Measurements from ENCODE around the gene PBLD. TPM values are rescaled to one million over a fixed set of nuclear protein-coding genes. Genes with fewer than 3 reads are reported as not detected.
A peak's percentile ranks its signal among the peaks of the same experiment; 100 is the strongest.

The PBLD gene
- polyA plus RNA-seq, 1 donor: 293 TPM

GRCh38 chr10:68303849-68304412 is 28.8 kb downstream of the PBLD start:
- Histone ChIP-seq H3K4me1 (ENCODE audit: control insufficient read depth, insufficient read depth, low read length) (peaks cover 6% of the 10 kb centered on the region), H3K4me3 (ENCODE audit: low read length) (peak overlapping the region; percentile 23), H3K9me3 (ENCODE audit: control insufficient read depth, low read depth, low read length) (no peaks in the 10 kb centered on the region), H3K27ac (ENCODE audit: low read length) (peak overlapping the region; percentile 33), H3K27me3 (ENCODE audit: control insufficient read depth, insufficient read depth, low read length) (no peaks in the 10 kb centered on the region), H3K36me3 (ENCODE audit: control insufficient read depth, insufficient read depth, low read length) (peaks cover 11% of the 10 kb centered on the region)
- peak in 1 of 2 donors; percentile 65 for DNase-seq
- 80% methylated on average over 1 of the region's 7 CpGs for WGBS (ENCODE audit: insufficient coverage, low lambda C conversion rate)

GRCh38 chr10:68302871-68303270 is 29.9 kb downstream of the PBLD start:
- no CpG with 5 or more reads among the region's 5 CpGs for WGBS (ENCODE audit: insufficient coverage, low lambda C conversion rate)
- Histone ChIP-seq H3K4me1 (ENCODE audit: control insufficient read depth, insufficient read depth, low read length) (peaks cover 6% of the 10 kb centered on the region), H3K36me3 (ENCODE audit: control insufficient read depth, insufficient read depth, low read length) (peaks cover 11% of the 10 kb centered on the region), H3K4me3 (ENCODE audit: low read length) (no peak overlapping the region), H3K27me3 (ENCODE audit: control insufficient read depth, insufficient read depth, low read length) (no peaks in the 10 kb centered on the region), H3K9me3 (ENCODE audit: control insufficient read depth, low read depth, low read length) (no peaks in the 10 kb centered on the region), H3K27ac (ENCODE audit: low read length) (no peak overlapping the region)
- no peak for DNase-seq

- no peaks in the 10 kb centered on the region for H3K9me3 ChIP-seq (ENCODE audit: control insufficient read depth, low read depth, low read length)
- WGBS (ENCODE audit: insufficient coverage, low lambda C conversion rate): no CpG with 5 or more reads among the region's 2 CpGs
- H3K27ac ChIP-seq (ENCODE audit: low read length): no peak overlapping the region
- no peak overlapping the region for H3K4me3 ChIP-seq (ENCODE audit: low read length)
- no peak for DNase-seq
- peaks cover 6% of the 10 kb centered on the region for H3K4me1 ChIP-seq (ENCODE audit: control insufficient read depth, insufficient read depth, low read length)
- no peaks in the 10 kb centered on the region for H3K27me3 ChIP-seq (ENCODE audit: control insufficient read depth, insufficient read depth, low read length)
- H3K36me3 ChIP-seq (ENCODE audit: control insufficient read depth, insufficient read depth, low read length): peaks cover 11% of the 10 kb centered on the region
These were observed 30.3 kb downstream of the PBLD start for GRCh38 chr10:68302503-68302823.

DNA sequence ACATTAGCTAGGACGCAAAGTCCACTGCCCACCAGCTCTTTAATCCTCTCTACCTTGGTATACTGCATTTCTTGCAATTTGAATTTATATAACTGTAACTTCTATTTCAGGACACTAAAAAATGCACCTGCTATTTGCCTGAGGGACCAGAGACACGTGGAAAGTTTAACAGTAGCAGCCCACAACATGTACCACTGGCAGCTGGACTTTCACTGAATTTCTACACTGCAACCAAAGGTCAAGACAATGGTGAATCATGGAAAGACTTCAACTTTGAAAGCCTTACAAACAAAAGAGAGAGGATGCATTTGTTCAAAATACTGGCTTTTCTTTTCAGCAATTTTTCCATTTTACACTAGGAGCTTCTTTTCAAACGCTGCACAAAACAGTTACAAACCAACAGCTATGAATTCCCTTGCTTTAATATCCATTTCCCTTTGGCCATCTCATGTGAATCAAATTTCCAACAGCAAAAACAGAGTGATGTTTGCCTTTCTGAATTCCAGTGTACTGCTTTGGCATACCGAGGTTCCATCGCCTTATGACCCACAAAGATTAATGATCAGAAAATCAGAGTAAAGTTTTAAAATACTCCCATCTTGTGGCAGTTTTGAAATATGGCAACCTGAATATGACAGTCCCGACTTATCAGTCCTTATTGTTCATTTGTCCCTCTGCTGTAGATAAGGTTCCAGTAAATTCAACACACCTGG is 30.8 kb downstream of the PBLD start:
- WGBS (ENCODE audit: insufficient coverage, low lambda C conversion rate): 72% methylated on average over 3 of the region's 6 CpGs
- Histone ChIP-seq H3K4me3 (ENCODE audit: low read length) (no peak overlapping the region), H3K27me3 (ENCODE audit: control insufficient read depth, insufficient read depth, low read length) (no peaks in the 10 kb centered on the region), H3K27ac (ENCODE audit: low read length) (no peak overlapping the region), H3K36me3 (ENCODE audit: control insufficient read depth, insufficient read depth, low read length) (peaks cover 16% of the 10 kb centered on the region), H3K4me1 (ENCODE audit: control insufficient read depth, insufficient read depth, low read length) (peaks cover 11% of the 10 kb centered on the region), H3K9me3 (ENCODE audit: control insufficient read depth, low read depth, low read length) (no peaks in the 10 kb centered on the region)
- DNase-seq: peak in 1 of 2 donors; percentile 47

DNA sequence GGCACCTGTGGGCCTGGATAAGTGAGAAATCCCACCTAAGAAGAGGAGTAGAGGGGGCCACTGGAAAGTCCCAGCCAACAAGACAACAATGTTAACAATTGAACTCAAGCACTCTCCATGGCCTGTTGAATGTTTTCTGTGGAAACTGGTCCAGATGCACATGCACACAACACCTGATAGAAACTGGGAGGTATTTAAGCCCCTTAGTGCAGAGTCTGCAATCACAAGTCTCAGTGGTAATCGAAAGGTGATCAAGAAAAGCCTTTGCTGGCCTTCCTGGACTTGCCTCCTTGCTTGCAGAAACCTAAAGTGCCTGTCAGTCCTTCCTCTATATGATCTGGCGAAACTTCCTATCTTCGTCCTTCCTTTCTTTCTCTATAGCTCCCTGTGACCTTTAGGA is 31.4 kb downstream of the PBLD start:
- Histone ChIP-seq H3K4me1 (ENCODE audit: control insufficient read depth, insufficient read depth, low read length) (peaks cover 11% of the 10 kb centered on the region), H3K27ac (ENCODE audit: low read length) (no peak overlapping the region), H3K9me3 (ENCODE audit: control insufficient read depth, low read depth, low read length) (no peaks in the 10 kb centered on the region), H3K36me3 (ENCODE audit: control insufficient read depth, insufficient read depth, low read length) (peaks cover 20% of the 10 kb centered on the region), H3K4me3 (ENCODE audit: low read length) (no peak overlapping the region), H3K27me3 (ENCODE audit: control insufficient read depth, insufficient read depth, low read length) (no peaks in the 10 kb centered on the region)
- 100% methylated on average over 2 of the region's 3 CpGs for WGBS (ENCODE audit: insufficient coverage, low lambda C conversion rate)
- no peak for DNase-seq

DNA sequence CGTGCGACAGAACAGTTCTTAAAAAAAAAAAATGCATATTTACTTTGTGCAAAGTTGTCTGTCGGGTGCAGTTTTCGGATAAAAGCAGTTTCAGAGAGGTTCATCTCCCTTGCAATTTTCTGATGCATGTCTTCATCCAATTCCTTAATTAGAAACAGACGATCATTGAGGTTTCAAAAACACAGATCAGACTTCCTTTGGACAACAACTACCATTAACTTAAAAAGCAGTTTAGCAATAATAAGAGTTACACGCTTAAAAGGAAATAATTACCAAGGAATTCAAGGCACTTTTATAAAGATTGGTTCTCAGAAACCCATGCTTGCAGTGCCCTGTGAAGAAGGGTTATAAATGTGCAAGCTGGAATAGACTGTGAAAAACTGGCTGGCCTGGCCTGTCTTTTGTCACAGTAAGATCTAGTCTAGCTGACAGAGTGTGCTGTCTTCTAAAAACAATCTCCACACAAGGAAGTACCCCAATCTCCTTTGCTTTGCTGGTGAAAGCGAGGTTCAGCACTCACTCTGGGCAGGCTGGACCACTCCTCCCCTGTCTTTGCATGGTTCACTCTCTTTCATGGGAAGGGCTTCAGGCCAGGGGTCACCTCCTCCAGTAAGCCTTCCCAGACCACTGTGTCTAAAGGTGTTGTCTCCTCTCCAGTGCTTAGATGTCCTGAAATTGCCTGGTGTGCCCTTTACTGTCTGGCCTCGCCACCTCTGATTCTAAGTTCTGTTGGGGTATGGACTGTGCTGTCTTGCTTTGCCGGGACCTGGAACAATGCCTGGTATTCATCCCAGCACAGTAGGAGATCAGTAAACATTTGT is 35.7 kb downstream of the PBLD start:
- Histone ChIP-seq H3K27ac (ENCODE audit: low read length) (no peak overlapping the region), H3K27me3 (ENCODE audit: control insufficient read depth, insufficient read depth, low read length) (no peaks in the 10 kb centered on the region), H3K36me3 (ENCODE audit: control insufficient read depth, insufficient read depth, low read length) (peaks cover 51% of the 10 kb centered on the region), H3K9me3 (ENCODE audit: control insufficient read depth, low read depth, low read length) (no peaks in the 10 kb centered on the region), H3K4me1 (ENCODE audit: control insufficient read depth, insufficient read depth, low read length) (peaks cover 11% of the 10 kb centered on the region), H3K4me3 (ENCODE audit: low read length) (no peak overlapping the region)
- WGBS (ENCODE audit: insufficient coverage, low lambda C conversion rate): 40% methylated on average over 1 of the region's 9 CpGs
- DNase-seq: no peak

DNA sequence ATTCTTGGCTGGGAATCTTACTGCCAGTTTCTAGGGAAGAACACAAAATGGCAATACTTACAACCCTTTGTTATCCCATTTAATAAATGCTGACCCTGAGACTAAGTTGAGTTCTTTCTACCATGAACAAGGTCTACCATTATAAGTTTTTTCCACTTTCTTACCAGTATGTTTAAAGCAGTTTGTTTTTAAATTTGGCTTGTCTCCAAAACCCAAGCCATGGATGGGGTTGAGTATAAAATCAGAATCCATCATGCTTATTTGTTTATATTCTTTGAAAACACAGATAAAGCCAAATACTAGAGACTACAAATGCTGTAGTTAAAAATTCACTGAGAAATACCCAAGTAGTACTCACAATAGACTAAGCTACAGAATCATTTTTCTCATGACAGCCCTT is 42.0 kb downstream of the PBLD start:
- Histone ChIP-seq H3K9me3 (ENCODE audit: control insufficient read depth, low read depth, low read length) (no peaks in the 10 kb centered on the region), H3K27me3 (ENCODE audit: control insufficient read depth, insufficient read depth, low read length) (no peaks in the 10 kb centered on the region), H3K36me3 (ENCODE audit: control insufficient read depth, insufficient read depth, low read length) (peaks cover 80% of the 10 kb centered on the region), H3K27ac (ENCODE audit: low read length) (no peak overlapping the region), H3K4me1 (ENCODE audit: control insufficient read depth, insufficient read depth, low read length) (no peaks in the 10 kb centered on the region), H3K4me3 (ENCODE audit: low read length) (no peak overlapping the region)
- no peak for DNase-seq

DNA sequence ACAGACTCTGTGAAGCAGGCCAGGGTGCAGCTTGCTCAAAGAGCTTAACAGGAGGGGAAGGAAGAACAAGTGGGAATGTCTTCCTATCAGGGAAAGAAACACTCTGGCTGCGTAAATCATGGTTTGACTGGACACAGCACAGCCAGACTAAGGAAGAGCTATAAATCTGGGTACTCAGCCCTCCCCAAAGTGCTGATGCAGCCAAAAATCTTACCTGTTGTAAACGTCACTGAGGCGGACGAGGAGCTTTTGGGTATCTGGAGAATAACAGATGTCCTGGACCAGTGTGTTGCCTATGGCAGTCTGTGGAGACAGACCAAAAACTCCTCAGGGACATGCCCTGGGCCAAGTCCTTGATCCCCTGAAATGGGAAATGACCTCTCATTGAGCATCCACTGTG is 44.0 kb downstream of the PBLD start:
- Histone ChIP-seq H3K4me3 (ENCODE audit: low read length) (no peak overlapping the region), H3K4me1 (ENCODE audit: control insufficient read depth, insufficient read depth, low read length) (no peaks in the 10 kb centered on the region), H3K9me3 (ENCODE audit: control insufficient read depth, low read depth, low read length) (no peaks in the 10 kb centered on the region), H3K27ac (ENCODE audit: low read length) (no peak overlapping the region), H3K27me3 (ENCODE audit: control insufficient read depth, insufficient read depth, low read length) (no peaks in the 10 kb centered on the region), H3K36me3 (ENCODE audit: control insufficient read depth, insufficient read depth, low read length) (peaks cover 78% of the 10 kb centered on the region)
- no peak for DNase-seq
- WGBS (ENCODE audit: insufficient coverage, low lambda C conversion rate): no CpG with 5 or more reads among the region's 4 CpGs

DNA sequence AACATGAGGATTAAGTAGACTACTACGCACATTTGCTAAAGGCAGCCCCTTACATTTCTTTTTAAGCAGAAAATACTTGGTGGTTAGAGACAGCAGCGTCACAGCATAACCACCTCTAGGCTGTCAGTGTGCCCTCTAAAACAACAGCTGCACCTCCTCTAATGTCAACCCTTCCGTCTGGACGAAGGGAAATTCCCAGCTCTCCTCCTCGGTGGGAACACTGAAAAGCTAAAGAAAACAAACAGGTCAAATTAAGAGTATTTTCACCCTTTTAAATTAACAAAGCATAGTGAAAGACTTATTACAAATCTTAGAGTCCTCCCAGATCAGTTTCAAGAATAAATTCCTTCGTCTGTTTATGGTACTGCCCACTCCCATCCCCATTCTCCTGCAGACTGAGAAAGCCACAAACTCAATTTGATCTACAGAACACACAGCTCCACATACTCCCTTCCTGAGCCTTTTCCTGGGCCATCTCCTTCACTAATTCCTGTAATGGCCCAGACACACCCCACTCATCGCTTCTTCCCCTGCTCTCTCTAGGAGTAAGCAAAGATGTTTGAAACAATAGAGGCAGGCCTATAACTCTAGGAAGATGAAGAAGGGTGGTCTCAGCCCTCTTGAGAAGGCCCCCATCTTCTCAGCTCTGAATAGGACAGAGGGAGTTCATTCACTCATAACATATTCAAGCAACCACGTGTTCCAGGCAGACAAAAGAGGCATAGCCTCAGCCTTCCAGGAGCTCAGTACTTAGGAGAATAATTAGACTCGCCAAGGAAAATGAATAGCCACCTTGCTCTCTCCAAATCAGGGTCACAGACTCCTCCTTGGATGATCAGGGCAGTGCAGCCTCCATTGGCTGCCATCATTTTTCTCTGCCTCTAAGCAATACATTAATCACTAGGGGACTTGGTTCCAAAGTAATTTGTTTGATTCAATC is 48.4 kb downstream of the PBLD start:
- WGBS (ENCODE audit: insufficient coverage, low lambda C conversion rate): 0% methylated on average over 1 of the region's 9 CpGs
- H3K36me3 ChIP-seq (ENCODE audit: control insufficient read depth, insufficient read depth, low read length): peaks cover 57% of the 10 kb centered on the region

GRCh38 chr10:68280758-68281157 is 52.0 kb downstream of the PBLD start:
- Histone ChIP-seq H3K9me3 (ENCODE audit: control insufficient read depth, low read depth, low read length) (peaks cover 19% of the 10 kb centered on the region), H3K4me1 (ENCODE audit: control insufficient read depth, insufficient read depth, low read length) (no peaks in the 10 kb centered on the region), H3K36me3 (ENCODE audit: control insufficient read depth, insufficient read depth, low read length) (peaks cover 27% of the 10 kb centered on the region), H3K4me3 (ENCODE audit: low read length) (no peak overlapping the region), H3K27me3 (ENCODE audit: control insufficient read depth, insufficient read depth, low read length) (no peaks in the 10 kb centered on the region), H3K27ac (ENCODE audit: low read length) (no peak overlapping the region)
- DNase-seq: no peak
- WGBS (ENCODE audit: insufficient coverage, low lambda C conversion rate): 95% methylated on average over 4 of the region's 4 CpGs

More for the DNA sequence above, 48.4 kb downstream of the PBLD start:
- Histone ChIP-seq H3K4me3 (ENCODE audit: low read length) (no peak overlapping the region), H3K27me3 (ENCODE audit: control insufficient read depth, insufficient read depth, low read length) (no peaks in the 10 kb centered on the region), H3K4me1 (ENCODE audit: control insufficient read depth, insufficient read depth, low read length) (no peaks in the 10 kb centered on the region), H3K27ac (ENCODE audit: low read length) (no peak overlapping the region), H3K9me3 (ENCODE audit: control insufficient read depth, low read depth, low read length) (peaks cover 3% of the 10 kb centered on the region)
- DNase-seq: no peak
